ENCODE data around the gene SDK1. TPM values are rescaled to one million over a fixed set of nuclear protein-coding genes. Genes with fewer than 3 reads are reported as not detected.
A peak's percentile ranks its signal among the peaks of the same experiment; 100 is the strongest.

The SDK1 gene
- total and polyA plus RNA-seq, 2 of the 8 experiments (the other 6 are each of a cell fraction or from before 2014, with no cell fraction given), result 3.3 to 7.2 TPM

GRCh38 chr7:3984456-3984855, 683.4 kb downstream of the SDK1 start:
- H3K56ac ChIP-seq (replicated peaks; ENCODE audit: insufficient read length, low read depth, low read length), result no peak overlapping the region
- no peak overlapping the region for H3K4me3 ChIP-seq (ENCODE audit: extremely low read depth in 1 of 4, insufficient read depth in 2 of 4, low read depth in 3 of 4, low read length in 4 of 4)
- H4K20me1 ChIP-seq (replicated peaks in 1 of 2; ENCODE audit: control insufficient read depth in 1 of 2, insufficient read depth in 2 of 2, low read length in 2 of 2), result no peaks in the 10 kb centered on the region
- H2AK5ac ChIP-seq (ENCODE audit: low read depth, low read length), result no peak overlapping the region
- H4K5ac ChIP-seq (ENCODE audit: insufficient read length, low read depth, low read length), result no peak overlapping the region
- no peak overlapping the region for H3K4ac ChIP-seq (replicated peaks; ENCODE audit: insufficient read length, low read depth, low read length)
- H2BK12ac ChIP-seq (ENCODE audit: low read depth, low read length), result no peak overlapping the region
- H3K23ac ChIP-seq (ENCODE audit: insufficient read length), result no peak overlapping the region
- no peaks in the 10 kb centered on the region for H3K79me1 ChIP-seq (ENCODE audit: low read depth, low read length)
- no peak overlapping the region for H2AFZ ChIP-seq (ENCODE audit: low read length)
- H3K27ac ChIP-seq (ENCODE audit: low read depth, low read length), result no peak overlapping the region
- no peak overlapping the region for H4K91ac ChIP-seq (replicated peaks; ENCODE audit: insufficient read length, low read length)
- H3K18ac ChIP-seq (ENCODE audit: extremely low read depth, low read length), result no peak overlapping the region
- H3K4me1 ChIP-seq (replicated peaks in 1 of 4; ENCODE audit: control insufficient read depth in 3 of 4, insufficient read depth in 4 of 4, low read length in 3 of 4), result peaks cover 1 to 9% (median 7%) of the 10 kb centered on the region in 4 experiments; a peak in 5 of 7 replicates
- H3K27me3 ChIP-seq (replicated peaks in 1 of 4; ENCODE audit: control insufficient read depth in 3 of 4, extremely low read depth in 1 of 4, insufficient read depth in 3 of 4, low read length in 3 of 4), result no peaks in the 10 kb centered on the region
- 0 out of 2 replicates have a peak overlapping the region, but pooled peaks have one; percentile 16 for H2BK5ac ChIP-seq (ENCODE audit: low read depth, low read length)
- no peaks in the 10 kb centered on the region for H3K36me3 ChIP-seq (ENCODE audit: control insufficient read depth in 2 of 4, insufficient read depth in 4 of 4, low read length in 3 of 4)
- H3K4me2 ChIP-seq (ENCODE audit: insufficient read depth in 1 of 2, low read depth in 2 of 2, low read length in 2 of 2), result no peak overlapping the region
- ChIA-PET POLR2A (ENCODE audit: partially characterized antibody) (no interaction called here), CTCF (ENCODE audit: partially characterized antibody) (interaction anchor here (1.0 to 3.6 kb wide), 6 partner anchors 10 to 288 kb away, joined by 3 to 14 read pairs (median 5); no protein-coding TSS in a partner anchor)
- no peak overlapping the region for H2BK120ac ChIP-seq (replicated peaks; ENCODE audit: low read depth, low read length)
- DNase-seq (ENCODE audit: low read depth in 1 of 2, low spot score in 2 of 2) (no peak), FAIRE-seq (no peak)
- no peaks in the 10 kb centered on the region for H3K79me2 ChIP-seq (ENCODE audit: control insufficient read depth in 1 of 2, insufficient read depth in 2 of 2, low read length in 2 of 2)
- no peak overlapping the region for H4K8ac ChIP-seq (ENCODE audit: extremely low read depth, insufficient read depth, low read length)
- WGBS, 2 experiments (ENCODE audit: extremely low coverage in 1 of 2, insufficient coverage in 1 of 2, insufficient read length in 1 of 2, insufficient replicate concordance in 2 of 2, low coverage in 1 of 2, low lambda C conversion rate in 2 of 2, missing lambda C conversion rate in 1 of 2), result 93% methylated on average over 5 of the region's 5 CpGs; no CpG with 5 or more reads in 1 of the 2 experiments
- no peaks in the 10 kb centered on the region for H3K23me2 ChIP-seq (ENCODE audit: low read depth, low read length)
- H2BK15ac ChIP-seq (ENCODE audit: low read length), result no peak overlapping the region
- no peaks in the 10 kb centered on the region for H3K9me3 ChIP-seq (ENCODE audit: insufficient read depth in 2 of 2, low read depth in 1 of 2, low read length in 1 of 2)
- H3K9ac ChIP-seq (replicated peaks in 1 of 4; ENCODE audit: extremely low read depth in 1 of 4, low read depth in 3 of 4, low read length in 3 of 4), result no peak overlapping the region
- H3K14ac ChIP-seq (ENCODE audit: insufficient read length), result no peak overlapping the region
- no peak overlapping the region for H2BK20ac ChIP-seq (ENCODE audit: low read length)
- no peak for TF ChIP-seq EGR1 (IDR thresholded peaks at IDR 0.05; ENCODE audit: borderline replicate concordance, low read depth, low read length)
- TF ChIP-seq SP4 (IDR thresholded peaks at IDR 0.05; ENCODE audit: low read length), result no peak
- TF ChIP-seq GTF2F1 (IDR thresholded peaks at IDR 0.05; ENCODE audit: borderline replicate concordance, low read depth, low read length), result no peak
- no peak for TF ChIP-seq TAF7 (optimal IDR thresholded peaks at IDR 0.05; ENCODE audit: borderline replicate concordance, low read depth, low read length)
- no peak for TF ChIP-seq KDM4A (IDR thresholded peaks at IDR 0.05; ENCODE audit: low read depth, low read length, severe bottlenecking)
